HG02938 (cell line): ENCODE data around the gene PPP6C.
"Not testable (repeated sequence)": the region's sequence is repeated elsewhere in the genome, so short reads cannot be mapped to it uniquely, and the experiment has no call there.

Experiments used
- ATAC-seq: cut with Tn5 transposase; IDR thresholded peaks from one replicate; pipeline ENCODE4 v1.9.1; 2021; ENCODE audit warnings: mild to moderate bottlenecking, moderate library complexity; ENCODE audit not compliant: unreplicated experiment

PPP6C gene

DNA sequence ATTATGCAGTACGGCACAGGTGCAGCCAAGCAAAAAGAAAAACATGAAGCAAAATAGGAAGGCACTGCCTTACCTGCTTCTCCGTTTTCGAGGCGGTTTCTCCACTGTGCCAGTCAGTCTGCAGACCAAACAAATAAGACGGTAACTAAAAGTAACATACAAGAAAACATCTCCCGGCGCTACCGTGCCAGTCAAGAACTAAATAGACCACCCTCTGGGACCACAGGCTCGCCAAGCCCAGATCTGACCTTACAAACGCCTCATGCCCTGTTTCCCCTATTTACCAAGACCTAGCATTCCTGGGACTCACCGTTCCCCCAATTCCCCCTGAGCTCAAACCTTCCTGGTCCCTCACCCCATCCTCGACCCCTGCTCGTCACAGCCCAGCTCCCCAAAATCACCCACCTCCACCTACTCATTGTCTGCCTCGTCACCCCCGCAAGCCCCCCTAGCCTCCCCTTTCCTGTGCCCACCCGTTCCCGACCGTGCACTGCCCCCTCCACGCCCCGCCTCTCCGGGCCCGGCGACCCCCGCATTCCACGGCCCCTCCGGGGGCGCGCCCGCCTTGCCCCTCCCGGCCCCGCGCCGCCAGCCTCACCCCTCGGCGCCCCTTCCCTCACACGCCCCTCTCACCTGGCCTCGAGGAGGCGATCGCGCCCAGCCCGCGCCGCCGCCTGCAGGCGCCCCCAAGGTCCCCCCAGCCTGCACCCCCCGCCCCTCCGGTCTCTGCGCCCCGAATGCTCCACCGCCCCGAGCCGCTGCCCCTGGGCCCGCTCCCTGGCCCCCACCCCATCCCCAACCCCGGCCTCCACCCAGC, 46.8 kb downstream of the PPP6C start:
- ATAC-seq = no peak

DNA sequence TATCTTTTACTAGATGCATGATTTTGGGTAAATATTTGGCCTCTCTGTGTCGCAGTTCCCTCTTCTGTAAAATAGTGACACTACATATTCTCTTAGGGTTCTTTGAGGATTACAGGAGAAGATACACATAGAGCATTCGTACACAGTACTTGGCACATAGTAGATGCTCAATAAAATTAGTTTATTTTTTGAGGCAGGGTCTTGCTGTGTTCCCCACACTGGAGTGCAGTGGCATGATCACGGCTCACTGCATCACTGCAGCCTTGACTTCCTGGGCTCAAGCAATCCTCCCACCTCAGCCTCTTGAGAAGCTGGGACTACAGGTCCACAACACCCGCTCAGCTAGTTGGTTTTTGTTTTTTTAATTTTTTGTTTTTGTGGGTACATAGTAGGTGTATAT, 47.9 kb downstream of the PPP6C start:
- no peak for ATAC-seq

DNA sequence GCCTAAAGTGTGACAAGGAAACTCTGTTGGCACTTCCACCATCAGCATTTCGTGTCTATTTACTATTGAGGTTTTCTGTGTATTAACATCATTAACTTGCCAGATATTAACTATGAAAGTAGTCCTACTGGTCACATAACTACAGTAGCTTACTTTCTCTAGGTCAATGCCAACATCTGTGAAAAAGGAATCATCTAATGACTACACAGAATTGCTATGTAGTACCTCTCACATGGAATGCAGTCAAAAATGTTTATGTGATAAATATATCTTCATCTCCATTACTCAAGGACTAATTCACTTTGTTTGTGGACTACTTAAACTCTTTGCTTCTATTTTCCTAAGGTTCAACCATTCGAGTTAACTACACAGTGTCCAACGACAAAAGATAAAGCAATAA, 48.4 kb downstream of the PPP6C start:
- ATAC-seq = no peak

DNA sequence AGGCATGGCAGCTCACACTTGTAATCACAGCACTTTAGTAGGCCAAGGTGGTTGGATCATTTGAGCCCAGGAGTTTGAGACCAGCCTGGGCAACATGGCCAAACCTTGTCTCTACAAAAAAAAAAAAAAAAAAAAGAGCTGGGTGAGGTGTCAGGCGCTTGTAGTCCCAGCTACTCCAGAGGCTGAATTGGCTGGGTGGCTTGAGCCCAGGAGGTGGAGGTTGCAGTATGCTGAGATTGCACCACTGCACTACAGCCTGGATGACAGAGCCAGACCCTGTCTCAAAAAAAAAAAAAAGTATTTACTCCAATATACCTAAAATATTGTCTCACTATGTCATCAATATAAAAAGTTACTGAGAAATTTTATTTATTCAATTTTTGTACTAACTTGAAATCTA, 49.0 kb downstream of the PPP6C start:
- no peak for ATAC-seq

DNA sequence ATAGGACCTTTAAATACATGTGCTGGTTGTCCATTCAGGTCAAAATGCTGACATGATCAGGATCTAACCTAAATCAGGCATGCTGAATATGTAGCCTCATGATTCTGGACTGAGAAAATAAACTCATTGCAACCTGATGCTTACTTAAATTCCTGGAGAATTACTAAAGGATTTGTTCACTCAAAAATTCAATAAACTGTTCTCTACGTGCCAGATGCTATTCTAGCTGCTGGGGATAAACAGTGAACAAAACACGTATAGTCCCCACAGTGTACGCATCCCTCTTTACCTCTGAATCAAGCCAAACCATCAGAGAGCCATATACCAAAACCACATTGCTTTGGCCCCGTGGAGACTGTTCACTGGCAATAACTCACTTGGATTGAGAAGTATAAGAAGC, 52.4 kb downstream of the PPP6C start:
- no peak for ATAC-seq

DNA sequence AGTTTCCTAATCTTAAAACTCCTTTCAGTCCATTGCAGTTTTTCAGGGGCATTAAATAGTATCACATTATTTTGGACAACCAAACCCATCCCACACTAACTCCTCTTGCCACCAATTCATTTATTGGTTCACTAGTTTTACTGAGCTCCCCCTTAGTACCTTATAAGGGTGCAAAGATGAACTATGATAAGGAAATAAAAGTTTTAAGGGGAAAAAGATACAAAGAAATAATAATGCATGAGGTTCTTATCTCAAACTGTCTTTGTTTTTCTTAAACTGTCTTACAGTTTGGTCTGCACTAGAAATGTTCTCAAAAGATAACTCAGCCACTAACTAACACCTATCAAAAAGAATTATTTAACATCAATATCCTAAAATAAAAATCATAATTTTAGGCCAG, 54.6 kb downstream of the PPP6C start:
- ATAC-seq = no peak

DNA sequence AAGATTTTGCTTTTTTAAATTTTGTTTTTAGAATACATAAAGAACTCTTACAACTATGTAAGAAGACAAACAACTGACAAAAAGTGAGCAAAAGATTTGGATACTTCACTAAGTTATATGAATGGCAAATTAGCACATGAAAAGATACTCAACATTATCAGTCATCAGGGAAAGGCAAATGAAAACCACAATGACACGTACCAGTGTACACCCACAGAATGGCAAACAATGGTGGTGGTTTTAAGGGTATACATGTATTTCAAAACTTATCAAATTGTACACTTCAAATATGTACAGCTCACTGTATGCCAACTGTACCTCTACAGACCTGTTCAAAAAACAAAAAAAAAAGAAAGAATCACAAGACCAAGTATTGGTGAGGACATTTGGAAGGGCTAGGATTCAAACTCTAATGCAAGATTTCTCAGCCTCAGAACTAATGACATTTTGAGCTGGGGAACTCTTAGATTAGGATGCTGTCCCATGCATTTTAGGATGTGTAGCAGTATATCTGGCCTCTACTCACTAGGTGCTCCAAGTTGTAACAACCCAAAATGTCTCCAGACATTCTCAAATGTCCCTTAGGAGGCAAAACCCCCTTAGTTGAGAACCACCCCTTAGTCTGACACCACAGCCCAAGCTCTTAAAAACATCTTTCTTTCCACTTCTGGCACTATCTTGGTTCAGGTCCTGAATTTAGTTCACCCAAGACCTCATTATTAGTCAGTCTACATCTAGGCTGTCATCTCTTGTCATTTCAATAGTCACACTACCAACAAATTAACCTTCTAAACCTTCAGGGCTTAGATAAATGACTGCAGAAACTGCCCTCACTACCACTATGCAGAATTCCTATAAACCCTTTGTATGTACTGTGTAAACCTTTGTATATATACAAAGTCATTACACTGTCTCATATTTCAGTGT, 55.9 kb downstream of the PPP6C start:
- ATAC-seq = no peak

DNA sequence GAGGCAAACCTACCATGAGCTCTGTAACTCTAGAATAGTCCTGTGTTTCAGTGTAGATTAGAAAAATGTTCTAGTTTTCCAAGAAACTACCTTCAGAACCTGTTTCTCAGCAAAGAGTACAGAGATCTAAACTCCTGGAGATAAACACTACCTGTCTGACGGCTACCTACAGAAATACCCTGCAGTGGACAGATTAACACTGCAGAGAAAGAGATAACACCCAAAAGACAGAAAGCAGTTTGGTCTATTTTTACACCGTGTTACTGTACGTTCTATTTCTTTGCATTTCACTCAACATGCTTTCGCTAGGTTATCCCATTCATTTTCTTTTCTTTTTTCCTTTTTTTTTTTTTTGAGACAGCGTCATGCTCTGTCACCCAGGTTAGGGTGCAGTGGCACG, 57.8 kb downstream of the PPP6C start:
- no peak for ATAC-seq

DNA sequence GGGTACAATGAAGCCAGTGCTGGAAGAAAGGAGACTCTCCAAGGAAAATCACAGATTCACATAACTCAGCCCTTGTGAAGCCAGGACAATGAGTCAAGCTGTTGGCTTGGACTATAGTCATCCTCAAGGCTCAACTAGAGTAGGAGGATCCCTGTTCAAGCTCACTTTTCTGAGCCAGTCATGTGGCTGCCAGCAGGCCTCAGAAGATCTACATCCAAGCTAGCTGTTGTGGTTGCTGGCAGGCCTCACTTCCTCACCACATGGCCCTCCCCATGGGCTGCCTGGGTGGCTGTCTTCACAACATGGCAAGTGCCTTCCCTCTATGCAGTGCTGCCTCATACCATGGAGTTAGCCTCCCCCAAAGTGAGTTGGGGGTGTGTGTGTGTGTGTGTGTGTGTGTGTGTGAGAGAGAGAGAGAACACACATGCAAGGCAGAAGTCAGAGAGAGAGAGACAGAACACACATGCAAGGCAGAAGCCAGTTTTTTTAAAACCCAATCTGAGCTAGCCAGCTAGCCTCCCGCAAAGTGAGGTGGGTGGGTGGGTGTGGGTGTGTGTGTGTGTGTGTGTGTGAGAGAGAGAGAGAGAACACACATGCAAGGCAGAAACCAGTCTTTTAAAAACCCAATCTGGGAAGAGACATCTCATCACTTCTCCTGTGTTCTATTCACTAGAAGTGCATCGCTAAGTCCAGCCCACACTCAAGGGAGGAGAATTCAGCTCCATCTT, 63.4 kb downstream of the PPP6C start:
- peak; percentile 93 for ATAC-seq

DNA sequence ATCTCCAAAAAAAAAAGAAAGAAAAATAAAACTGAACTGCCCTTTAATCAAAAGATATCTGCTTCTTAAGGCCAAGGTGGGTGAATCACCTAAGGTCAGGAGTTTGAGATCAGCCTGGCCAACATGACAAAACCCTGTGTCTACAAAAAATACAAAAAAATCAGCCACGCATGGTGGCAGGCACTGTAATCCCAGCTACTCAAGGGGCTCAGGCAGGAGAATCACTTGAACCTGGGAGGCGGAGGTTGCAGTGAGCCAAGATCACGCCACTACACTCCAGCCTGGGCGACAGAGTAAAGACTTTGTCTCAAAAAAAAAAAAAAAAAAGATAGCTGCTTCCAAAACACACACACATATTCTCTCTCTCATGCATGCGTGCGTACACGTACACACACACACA, 64.1 kb downstream of the PPP6C start:
- no peak for ATAC-seq

DNA sequence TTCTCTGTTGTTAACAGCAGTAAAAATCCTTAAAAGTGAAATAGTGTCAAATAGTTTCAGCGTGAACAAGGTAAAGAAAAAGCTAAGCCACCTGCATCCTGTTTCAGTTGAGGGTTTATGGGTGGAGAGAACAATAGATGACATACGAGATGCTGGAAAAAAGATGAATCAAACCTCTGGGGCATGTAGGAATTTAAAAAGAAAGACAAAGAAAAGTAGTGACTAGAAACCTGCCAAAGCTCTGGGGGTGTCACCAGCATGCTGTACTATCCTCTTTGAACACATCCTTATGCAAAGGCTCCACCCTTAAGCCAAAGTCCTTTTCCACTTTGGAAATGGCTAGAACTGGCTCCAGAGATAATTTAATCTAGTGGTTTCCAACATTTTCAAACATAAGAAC, 68.5 kb downstream of the PPP6C start:
- ATAC-seq = no peak

DNA sequence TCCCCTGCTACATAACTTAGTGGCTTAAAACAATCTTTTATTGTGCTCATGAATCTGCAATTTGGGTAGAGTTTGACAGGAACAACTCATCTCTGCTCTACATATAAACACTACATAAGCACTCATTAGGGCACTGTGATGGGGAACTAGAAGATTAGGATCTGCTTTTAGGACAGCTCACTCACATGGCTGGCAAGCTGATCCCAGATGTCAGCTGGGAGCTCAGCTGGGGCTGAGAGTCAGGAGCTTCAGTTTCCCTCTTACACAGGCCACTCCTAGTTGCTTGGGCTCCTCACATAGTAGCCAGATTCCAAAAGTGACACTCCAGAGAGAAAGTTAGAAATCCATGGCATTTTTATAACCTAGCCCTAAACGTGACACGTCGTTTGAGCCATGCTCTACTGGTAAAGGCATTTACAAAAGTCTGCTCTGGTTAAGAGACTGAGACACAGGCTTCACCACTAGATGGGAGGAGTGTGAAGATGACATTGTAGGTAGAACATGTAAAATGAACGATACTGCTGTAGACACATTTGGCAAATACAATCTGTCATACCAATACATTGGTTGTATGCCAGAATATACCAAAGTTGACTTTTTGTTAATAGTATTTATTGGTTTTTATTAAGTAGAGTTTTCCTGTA, 69.8 kb downstream of the PPP6C start:
- no peak for ATAC-seq

DNA sequence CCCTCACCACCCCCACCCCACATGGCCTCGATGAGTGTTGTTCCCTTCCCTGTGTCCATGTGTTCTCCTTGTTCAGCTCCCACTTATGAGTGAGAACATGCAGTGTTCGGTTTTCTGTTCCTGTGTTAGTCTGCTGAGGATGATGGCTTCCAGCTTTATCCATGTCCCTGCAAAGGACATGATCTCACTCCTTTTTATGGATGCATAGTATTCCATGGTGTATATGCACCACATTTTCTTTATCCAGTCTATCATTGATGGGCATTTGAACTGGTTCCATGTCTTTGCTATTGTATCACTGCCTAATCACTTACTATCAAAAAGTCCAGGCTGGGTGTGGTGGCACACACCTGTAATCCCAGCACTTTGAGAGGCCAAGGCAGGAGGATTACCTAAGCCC, 70.9 kb downstream of the PPP6C start:
- not testable (repeated sequence) for ATAC-seq

DNA sequence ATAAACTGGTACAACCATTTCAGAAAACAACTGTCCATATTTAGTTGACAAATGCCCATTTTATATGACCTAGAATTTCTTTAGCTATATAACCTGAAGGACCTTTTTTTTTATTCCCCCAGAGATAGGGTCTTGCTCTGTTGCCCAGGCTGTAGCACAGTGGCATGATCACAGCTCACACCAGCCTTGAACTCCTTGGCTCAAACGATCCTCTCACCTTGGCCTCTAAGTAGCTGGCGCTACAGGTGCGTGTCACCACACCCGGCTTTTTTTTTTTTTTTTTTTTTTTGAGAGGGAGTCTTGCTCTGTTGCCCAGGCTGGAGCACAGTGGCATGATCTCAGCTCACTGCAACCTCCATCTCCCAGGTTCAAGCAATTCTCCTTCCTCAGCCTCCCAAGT, 75.1 kb downstream of the PPP6C start:
- ATAC-seq = not testable (repeated sequence)

DNA sequence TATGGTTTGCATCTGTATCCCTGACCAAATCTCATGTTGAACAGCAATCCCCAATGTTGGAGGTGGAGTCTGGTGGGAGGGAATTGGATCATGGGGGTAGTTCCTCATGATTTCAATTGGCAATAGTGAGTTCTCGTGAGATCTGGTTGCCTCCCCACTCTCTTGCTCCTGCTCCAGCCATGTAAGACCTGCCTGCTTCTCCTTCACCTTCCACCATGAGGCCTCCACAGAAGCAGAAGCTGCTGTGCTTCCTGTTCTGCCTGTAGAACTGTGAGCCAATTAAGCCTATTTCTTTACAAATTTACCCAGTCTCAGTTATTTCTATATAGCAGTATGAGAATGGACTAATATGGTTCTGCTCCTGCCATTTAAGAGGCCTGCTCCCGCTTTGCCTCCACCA, 79.1 kb downstream of the PPP6C start:
- no peak for ATAC-seq

DNA sequence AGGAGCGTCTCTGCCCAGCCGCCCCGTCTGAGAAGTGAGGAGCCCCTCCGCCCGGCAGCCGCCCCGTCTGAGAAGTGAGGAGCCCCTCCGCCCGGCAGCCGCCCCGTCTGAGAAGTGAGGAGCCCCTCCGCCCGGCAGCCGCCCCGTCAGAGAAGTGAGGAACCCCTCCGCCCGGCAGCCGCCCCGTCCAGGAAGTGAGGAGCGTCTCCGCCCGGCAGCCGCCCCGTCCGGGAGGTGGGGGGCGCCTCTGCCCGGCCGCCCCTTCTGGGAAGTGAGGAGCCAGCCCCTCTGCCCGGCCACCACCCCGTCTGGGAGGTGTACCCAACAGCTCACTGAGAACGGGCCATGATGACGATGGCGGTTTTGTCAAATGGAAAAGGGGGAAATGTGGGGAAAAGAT, 81.1 kb downstream of the PPP6C start:
- not testable (repeated sequence) for ATAC-seq

DNA sequence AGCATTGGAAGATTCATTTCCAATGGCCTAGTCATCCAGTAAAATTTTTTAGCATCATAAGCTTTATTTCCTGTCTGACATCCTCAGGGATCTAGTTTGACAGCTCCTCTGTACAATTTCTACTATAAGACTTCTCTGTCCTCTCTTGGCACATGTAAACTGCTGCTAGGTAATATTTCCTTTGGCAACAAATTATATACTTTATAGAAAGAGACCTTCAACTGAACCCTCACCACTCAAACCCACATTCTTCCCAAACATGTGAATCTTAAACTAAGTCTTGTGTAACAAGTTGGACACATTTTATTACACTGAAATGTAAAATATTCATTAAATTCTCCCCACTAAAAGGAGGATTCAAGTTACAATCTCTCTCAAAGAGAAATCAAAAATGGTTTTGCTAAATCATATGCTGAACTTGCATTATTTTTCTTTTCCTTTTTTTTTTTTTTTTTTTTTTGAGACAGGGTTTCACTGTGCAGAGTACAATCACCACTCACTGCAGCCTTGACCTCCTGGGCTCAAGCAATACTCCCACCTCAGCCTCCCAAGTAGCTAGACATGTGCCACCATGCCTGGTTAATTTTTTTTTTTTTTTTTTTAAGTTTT, 83.2 kb downstream of the PPP6C start:
- ATAC-seq = no peak

DNA sequence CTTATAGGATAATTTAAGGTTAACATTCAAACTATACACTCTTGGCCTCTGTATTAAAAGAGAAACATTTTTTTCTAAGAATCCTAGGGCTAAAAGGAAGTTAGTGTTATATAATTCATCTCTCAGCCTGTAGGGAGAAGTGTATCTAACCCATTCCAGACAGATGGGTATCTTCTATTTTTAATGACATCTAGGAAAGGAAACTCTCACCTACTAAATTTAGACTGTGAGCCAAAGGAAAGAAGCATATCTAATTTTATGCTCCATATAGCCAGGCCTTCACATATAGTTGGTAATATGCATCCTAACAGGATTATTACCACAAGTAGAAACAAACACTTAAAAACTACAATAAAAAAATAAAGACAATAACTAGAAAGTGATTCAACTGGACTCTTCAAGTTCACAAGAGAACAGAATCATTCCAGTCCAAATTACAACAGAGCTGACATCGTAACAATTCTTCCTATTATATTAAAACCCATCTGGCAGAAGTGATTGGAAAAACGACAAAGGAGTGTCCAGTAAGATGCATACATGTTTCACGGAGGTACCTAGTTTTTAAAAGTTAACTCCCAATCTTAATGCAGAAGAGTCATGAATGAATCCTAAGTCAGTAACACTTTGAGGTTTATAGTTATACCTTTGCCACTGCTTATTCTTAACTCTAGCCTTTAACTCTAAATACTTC, 85.7 kb downstream of the PPP6C start:
- no peak for ATAC-seq

DNA sequence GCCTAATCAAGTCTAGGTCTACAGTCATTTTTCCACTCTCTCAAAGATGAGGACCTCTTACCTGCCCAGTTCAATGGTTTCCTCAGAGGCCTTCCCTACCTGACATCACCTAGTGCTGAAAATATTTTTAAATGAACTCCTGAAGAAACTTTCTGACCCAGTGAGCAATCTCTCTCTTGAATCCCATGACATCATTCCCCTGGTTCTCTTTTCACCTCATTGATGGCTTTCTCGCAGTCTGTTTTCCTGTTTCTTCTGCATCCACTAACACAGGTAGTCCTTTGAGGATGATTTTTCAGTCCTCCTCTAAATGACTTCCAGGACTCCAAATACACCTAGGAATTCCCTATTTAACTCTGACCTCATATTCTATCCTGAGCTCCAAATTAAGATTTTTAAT, 86.6 kb downstream of the PPP6C start:
- no peak for ATAC-seq

DNA sequence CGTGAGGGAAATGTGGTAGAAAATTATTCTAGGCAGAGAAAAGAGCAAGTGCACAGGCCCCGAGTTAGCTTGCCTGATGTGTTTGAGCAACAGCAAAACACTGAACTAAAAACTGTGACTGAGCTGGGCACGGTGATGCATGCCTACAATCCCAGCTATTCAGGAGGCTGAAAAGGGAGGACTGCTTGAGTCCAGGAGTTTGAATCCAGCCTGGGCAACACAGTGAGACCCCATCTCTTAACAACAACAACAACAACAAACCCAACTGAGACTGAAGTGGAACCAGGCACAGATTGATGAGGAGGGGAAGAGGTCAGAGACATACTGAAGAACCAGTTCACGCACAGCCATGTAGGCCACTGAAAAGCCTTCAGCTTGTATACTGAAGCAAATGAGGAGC, 88.8 kb downstream of the PPP6C start:
- ATAC-seq = no peak
